Vagina (tissue), 2 donors: ENCODE results near the gene LHX1.

Source experiments
- POLR2A ChIP-seq, 2 donors: fragments of 450-650 bp; IDR thresholded peaks; one replicate each; pipeline ENCODE4 v1.6.1; 2017; ENCODE audit warnings: antibody characterized with exemption in 2 of 2, mild to moderate bottlenecking in 2 of 2, moderate library complexity in 2 of 2
- POLR2AphosphoS5 ChIP-seq, 2 donors: sonication (generic); formaldehyde crosslinking; IDR thresholded peaks; one replicate each; pipeline ENCODE4 v1.9.0; 2017; ENCODE audit warnings: antibody characterized with exemption in 2 of 2, mild to moderate bottlenecking in 2 of 2, low read depth in 1 of 2; ENCODE audit not compliant: insufficient read depth in 1 of 2
- TF ChIP-seq, protein P1 (sequence below), 3 experiments: fragments of 450-650 bp in 2 of 3; fragments of 200-600 bp in 1 of 3; sonication (generic) in 1 of 3; IDR thresholded peaks; one replicate each; pipeline ENCODE4 v1.5.1; 2017 to 2019; ENCODE audit warnings: antibody characterized with exemption in 3 of 3, mild to moderate bottlenecking in 2 of 3, moderate library complexity in 2 of 3

DNA sequence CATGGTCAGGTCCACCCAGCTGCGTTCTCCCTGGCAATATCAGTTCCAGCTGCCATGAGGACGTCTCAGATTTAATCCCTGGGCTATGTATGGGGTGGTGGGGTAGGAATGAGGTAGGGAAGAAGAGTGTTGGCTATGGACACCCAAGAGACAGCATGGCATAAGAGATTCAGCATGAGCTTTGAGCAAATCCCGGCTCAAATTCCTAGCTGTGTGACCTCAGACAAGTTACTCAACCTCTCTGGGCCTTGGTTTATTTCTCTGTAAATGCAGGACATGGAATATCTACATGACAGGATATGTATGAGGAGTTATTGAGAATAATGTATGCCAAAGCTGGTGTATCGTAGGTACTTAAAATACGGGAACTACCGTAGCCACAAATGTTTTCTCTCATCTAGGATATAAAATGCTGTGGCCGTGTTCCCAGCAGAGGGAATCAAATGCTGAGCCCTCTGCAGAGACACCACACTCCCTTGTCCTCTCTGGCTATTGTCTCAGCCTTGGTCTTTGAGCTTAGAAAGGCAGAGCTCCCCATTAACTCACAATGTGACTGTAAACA is 17.8 kb upstream of the LHX1 start:
- TF ChIP-seq, protein P1, sequence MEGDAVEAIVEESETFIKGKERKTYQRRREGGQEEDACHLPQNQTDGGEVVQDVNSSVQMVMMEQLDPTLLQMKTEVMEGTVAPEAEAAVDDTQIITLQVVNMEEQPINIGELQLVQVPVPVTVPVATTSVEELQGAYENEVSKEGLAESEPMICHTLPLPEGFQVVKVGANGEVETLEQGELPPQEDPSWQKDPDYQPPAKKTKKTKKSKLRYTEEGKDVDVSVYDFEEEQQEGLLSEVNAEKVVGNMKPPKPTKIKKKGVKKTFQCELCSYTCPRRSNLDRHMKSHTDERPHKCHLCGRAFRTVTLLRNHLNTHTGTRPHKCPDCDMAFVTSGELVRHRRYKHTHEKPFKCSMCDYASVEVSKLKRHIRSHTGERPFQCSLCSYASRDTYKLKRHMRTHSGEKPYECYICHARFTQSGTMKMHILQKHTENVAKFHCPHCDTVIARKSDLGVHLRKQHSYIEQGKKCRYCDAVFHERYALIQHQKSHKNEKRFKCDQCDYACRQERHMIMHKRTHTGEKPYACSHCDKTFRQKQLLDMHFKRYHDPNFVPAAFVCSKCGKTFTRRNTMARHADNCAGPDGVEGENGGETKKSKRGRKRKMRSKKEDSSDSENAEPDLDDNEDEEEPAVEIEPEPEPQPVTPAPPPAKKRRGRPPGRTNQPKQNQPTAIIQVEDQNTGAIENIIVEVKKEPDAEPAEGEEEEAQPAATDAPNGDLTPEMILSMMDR (IDR thresholded peaks at IDR 0.05): no peak
- no peak for TF ChIP-seq POLR2A (IDR thresholded peaks at IDR 0.05)
- no peak for TF ChIP-seq POLR2AphosphoS5 (IDR thresholded peaks at IDR 0.05; ENCODE audit: insufficient read depth in 1 of 2, low read depth in 1 of 2)
